HEK293 (cell line): ENCODE measurements around the gene ABAT.

Experiments used
- CTCF ChIA-PET: fragments of 350-600 bp; formaldehyde crosslinking; extraction: SDS; loops from one replicate; lab custom pipeline; 2021; ENCODE audit warnings: antibody characterized with exemption; lab: Yijun Ruan, JAX
- POLR2A ChIA-PET: fragments of 300-600 bp; formaldehyde crosslinking; extraction: SDS; loops from one replicate; lab custom pipeline; 2020; ENCODE audit warnings: antibody characterized with exemption, inconsistent platforms; lab: Yijun Ruan, JAX
- H3K27ac ChIP-seq: fragments of 200-500 bp; sonication (Bioruptor generic); 2 replicates; pipeline ENCODE4 v1.5.1; 2014; ENCODE audit warnings: low read depth, low read length, control low read depth, inconsistent platforms; ENCODE audit errors: extremely low read depth
- H3K36me3 ChIP-seq, 2 experiments: fragments of 200-500 bp in 1 of 2; sonication (Bioruptor generic) in 1 of 2; 1 replicate in 1 of 2; 2 replicates in 1 of 2; pipeline ENCODE4 v1.5.1; 2014 to 2017; ENCODE audit warnings: inconsistent platforms in 2 of 2, low read length in 2 of 2; ENCODE audit not compliant: control insufficient read depth in 2 of 2, insufficient read depth in 1 of 2
- H3K4me1 ChIP-seq: fragments of 200-500 bp; sonication (Bioruptor generic); 2 replicates; pipeline ENCODE4 v1.5.1; 2014; ENCODE audit warnings: mild to moderate bottlenecking, low read length, inconsistent platforms; ENCODE audit not compliant: control insufficient read depth, insufficient read depth
- H3K4me3 ChIP-seq: 2 replicates; pipeline ENCODE4 v1.5.1; 2011; ENCODE audit warnings: low read depth, mild to moderate bottlenecking, control low read depth, low read length, moderate library complexity
- H3K9me3 ChIP-seq: fragments of 200-500 bp; sonication (Bioruptor generic); 2 replicates; pipeline ENCODE4 v1.5.1; 2014; ENCODE audit warnings: low read depth, low read length, inconsistent platforms; ENCODE audit not compliant: control insufficient read depth, insufficient read depth
- HOXC10 ChIP-seq: sonication (generic); formaldehyde crosslinking; IDR thresholded peaks from 2 replicates; pipeline ENCODE4 v1.8.1; 2023; ENCODE audit warnings: mild to moderate bottlenecking, missing genetic modification reagents
- IKZF3 ChIP-seq: fragments of 450-650 bp; IDR thresholded peaks from 2 replicates; pipeline ENCODE4 v1.5.0; 2018; ENCODE audit warnings: missing biosample characterization, mild to moderate bottlenecking, missing genetic modification characterization, moderate library complexity
- RBAK ChIP-seq: fragments of 450-650 bp; formaldehyde crosslinking; IDR thresholded peaks from 2 replicates; pipeline ENCODE4 v1.5.1; 2016; ENCODE audit warnings: missing biosample characterization, missing genetic modification characterization
- TCF7L2 ChIP-seq: IDR thresholded peaks from 2 replicates; pipeline ENCODE4 v1.6.1; 2011; ENCODE audit warnings: low read depth, mild to moderate bottlenecking, inconsistent platforms, low read length, moderate library complexity, borderline replicate concordance
- ZFP37 ChIP-seq: fragments of 450-650 bp; formaldehyde crosslinking; IDR thresholded peaks from 2 replicates; pipeline ENCODE4 v1.5.1; 2016; ENCODE audit warnings: missing biosample characterization, missing genetic modification characterization
- ZNF175 ChIP-seq: fragments of 450-650 bp; formaldehyde crosslinking; IDR thresholded peaks from 2 replicates; pipeline ENCODE4 v1.5.1; 2016; ENCODE audit warnings: missing biosample characterization, missing genetic modification characterization
- ZNF24 ChIP-seq: fragments of 450-650 bp; formaldehyde crosslinking; IDR thresholded peaks from 2 replicates; pipeline ENCODE4 v1.5.1; 2016; ENCODE audit warnings: missing biosample characterization, missing genetic modification characterization
- ZNF48 ChIP-seq: fragments of 450-650 bp; formaldehyde crosslinking; IDR thresholded peaks from 2 replicates; pipeline ENCODE4 v1.5.1; 2016; ENCODE audit warnings: missing biosample characterization, missing genetic modification characterization
- ZNF501 ChIP-seq: fragments of 450-650 bp; formaldehyde crosslinking; IDR thresholded peaks from 2 replicates; pipeline ENCODE4 v1.5.1; 2016; ENCODE audit warnings: missing biosample characterization, missing genetic modification characterization
- ZNF654 ChIP-seq: fragments of 450-650 bp; formaldehyde crosslinking; IDR thresholded peaks from 2 replicates; pipeline ENCODE4 v1.5.1; 2016; ENCODE audit warnings: low read depth, missing biosample characterization, missing genetic modification characterization
- ZNF777 ChIP-seq: fragments of 450-650 bp; formaldehyde crosslinking; IDR thresholded peaks from 2 replicates; pipeline ENCODE4 v1.5.1; 2017; ENCODE audit warnings: missing biosample characterization, missing genetic modification characterization, borderline replicate concordance
- TF ChIP-seq, protein P1 (sequence below): fragments of 450-650 bp; formaldehyde crosslinking; conservative IDR thresholded peaks from 2 replicates; pipeline ENCODE4 v1.5.1; 2016; ENCODE audit warnings: low read depth, missing biosample characterization, missing genetic modification characterization
- TF ChIP-seq, protein P2 (sequence below): fragments of 450-650 bp; formaldehyde crosslinking; IDR thresholded peaks from 2 replicates; pipeline ENCODE4 v1.5.1; 2016; ENCODE audit warnings: missing biosample characterization, missing genetic modification characterization
- TF ChIP-seq, protein P3 (sequence below): fragments of 450-650 bp; formaldehyde crosslinking; IDR thresholded peaks from 2 replicates; pipeline ENCODE4 v1.5.1; 2017; ENCODE audit warnings: missing biosample characterization, missing genetic modification characterization
- TF ChIP-seq, protein P4 (sequence below): fragments of 450-650 bp; formaldehyde crosslinking; IDR thresholded peaks from 2 replicates; pipeline ENCODE4 v1.5.1; 2016; ENCODE audit warnings: missing biosample characterization, missing genetic modification characterization, borderline replicate concordance
- TF ChIP-seq, protein P5 (sequence below): fragments of 450-650 bp; formaldehyde crosslinking; IDR thresholded peaks from 2 replicates; pipeline ENCODE4 v1.5.1; 2016; ENCODE audit warnings: missing biosample characterization, missing genetic modification characterization
- TF ChIP-seq, protein P6 (sequence below): fragments of 450-650 bp; formaldehyde crosslinking; IDR thresholded peaks from 2 replicates; pipeline ENCODE4 v1.5.1; 2017; ENCODE audit warnings: missing biosample characterization, missing genetic modification characterization
- TF ChIP-seq, protein P7 (sequence below): fragments of 450-650 bp; formaldehyde crosslinking; conservative IDR thresholded peaks from 2 replicates; pipeline ENCODE4 v1.5.1; 2016; ENCODE audit warnings: low read depth, missing biosample characterization, missing genetic modification characterization

Gene ABAT

DNA sequence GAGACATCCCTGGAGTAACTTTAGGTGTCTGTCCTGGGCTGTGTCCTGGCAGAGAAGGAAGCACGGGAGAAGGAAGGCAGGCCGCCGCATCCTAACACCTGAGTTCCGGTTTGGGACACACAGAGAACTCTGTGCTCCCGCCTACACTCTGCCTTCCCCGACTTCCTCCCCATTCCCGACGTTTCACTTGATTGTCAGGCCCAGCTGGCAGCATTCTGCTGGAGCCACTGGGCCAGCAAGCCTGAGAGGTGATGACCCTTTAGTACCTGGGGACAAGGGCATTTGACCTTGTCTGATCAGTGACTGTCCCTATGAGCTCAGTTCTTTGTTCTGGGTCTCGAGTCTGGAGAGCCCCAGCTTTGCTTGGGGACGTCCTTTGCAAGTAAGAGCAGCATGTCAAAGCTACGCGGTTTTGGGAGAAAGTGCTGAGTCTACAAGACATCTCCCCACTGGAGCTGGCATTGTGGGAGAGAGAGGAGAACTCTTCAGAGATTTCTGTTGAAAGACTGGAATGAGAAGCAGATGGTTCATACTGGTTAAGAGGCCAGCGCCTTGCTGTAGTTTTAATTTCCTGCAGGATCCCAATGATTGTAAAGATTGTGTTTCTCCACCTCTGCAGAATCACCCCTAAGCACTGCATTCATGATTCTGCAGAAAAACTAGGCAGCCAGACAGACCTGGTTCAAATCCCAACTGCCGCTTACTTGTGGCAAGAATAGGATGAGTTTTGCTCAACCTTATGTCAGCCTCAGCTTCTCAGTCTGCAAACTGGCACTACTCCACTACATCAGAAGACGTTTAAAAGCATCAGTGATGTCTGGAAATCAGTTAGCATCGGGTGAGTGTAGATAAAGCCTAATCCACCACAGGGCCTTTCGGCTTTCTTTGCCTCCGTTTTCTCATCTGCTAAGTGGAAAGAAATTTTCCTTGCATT lies 20.6 kb downstream of the ABAT start (continued):
- TF ChIP-seq, protein P1, sequence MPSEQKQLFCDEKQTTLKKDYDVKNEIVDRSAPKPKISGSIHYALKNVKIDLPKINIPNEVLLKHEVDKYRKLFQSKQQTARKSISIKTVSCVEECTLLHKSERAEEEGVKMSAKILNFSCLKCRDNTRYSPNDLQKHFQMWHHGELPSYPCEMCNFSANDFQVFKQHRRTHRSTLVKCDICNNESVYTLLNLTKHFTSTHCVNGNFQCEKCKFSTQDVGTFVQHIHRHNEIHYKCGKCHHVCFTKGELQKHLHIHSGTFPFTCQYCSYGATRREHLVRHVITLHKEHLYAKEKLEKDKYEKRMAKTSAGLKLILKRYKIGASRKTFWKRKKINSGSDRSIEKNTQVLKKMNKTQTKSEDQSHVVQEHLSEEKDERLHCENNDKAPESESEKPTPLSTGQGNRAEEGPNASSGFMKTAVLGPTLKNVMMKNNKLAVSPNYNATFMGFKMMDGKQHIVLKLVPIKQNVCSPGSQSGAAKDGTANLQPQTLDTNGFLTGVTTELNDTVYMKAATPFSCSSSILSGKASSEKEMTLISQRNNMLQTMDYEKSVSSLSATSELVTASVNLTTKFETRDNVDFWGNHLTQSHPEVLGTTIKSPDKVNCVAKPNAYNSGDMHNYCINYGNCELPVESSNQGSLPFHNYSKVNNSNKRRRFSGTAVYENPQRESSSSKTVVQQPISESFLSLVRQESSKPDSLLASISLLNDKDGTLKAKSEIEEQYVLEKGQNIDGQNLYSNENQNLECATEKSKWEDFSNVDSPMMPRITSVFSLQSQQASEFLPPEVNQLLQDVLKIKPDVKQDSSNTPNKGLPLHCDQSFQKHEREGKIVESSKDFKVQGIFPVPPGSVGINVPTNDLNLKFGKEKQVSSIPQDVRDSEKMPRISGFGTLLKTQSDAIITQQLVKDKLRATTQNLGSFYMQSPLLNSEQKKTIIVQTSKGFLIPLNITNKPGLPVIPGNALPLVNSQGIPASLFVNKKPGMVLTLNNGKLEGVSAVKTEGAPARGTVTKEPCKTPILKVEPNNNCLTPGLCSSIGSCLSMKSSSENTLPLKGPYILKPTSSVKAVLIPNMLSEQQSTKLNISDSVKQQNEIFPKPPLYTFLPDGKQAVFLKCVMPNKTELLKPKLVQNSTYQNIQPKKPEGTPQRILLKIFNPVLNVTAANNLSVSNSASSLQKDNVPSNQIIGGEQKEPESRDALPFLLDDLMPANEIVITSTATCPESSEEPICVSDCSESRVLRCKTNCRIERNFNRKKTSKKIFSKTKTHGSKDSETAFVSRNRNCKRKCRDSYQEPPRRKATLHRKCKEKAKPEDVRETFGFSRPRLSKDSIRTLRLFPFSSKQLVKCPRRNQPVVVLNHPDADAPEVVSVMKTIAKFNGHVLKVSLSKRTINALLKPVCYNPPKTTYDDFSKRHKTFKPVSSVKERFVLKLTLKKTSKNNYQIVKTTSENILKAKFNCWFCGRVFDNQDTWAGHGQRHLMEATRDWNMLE (tag by site-specific recombination) = no peak
- TF ChIP-seq TCF7L2 = no peak
- no peak for TF ChIP-seq ZNF48 (tag by site-specific recombination)
- TF ChIP-seq ZNF501 (tag by site-specific recombination) = no peak
- TF ChIP-seq IKZF3 (tag by site-specific recombination) = no peak
- TF ChIP-seq, protein P2, sequence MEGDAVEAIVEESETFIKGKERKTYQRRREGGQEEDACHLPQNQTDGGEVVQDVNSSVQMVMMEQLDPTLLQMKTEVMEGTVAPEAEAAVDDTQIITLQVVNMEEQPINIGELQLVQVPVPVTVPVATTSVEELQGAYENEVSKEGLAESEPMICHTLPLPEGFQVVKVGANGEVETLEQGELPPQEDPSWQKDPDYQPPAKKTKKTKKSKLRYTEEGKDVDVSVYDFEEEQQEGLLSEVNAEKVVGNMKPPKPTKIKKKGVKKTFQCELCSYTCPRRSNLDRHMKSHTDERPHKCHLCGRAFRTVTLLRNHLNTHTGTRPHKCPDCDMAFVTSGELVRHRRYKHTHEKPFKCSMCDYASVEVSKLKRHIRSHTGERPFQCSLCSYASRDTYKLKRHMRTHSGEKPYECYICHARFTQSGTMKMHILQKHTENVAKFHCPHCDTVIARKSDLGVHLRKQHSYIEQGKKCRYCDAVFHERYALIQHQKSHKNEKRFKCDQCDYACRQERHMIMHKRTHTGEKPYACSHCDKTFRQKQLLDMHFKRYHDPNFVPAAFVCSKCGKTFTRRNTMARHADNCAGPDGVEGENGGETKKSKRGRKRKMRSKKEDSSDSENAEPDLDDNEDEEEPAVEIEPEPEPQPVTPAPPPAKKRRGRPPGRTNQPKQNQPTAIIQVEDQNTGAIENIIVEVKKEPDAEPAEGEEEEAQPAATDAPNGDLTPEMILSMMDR (tag by site-specific recombination) = no peak
- TF ChIP-seq, protein P3, sequence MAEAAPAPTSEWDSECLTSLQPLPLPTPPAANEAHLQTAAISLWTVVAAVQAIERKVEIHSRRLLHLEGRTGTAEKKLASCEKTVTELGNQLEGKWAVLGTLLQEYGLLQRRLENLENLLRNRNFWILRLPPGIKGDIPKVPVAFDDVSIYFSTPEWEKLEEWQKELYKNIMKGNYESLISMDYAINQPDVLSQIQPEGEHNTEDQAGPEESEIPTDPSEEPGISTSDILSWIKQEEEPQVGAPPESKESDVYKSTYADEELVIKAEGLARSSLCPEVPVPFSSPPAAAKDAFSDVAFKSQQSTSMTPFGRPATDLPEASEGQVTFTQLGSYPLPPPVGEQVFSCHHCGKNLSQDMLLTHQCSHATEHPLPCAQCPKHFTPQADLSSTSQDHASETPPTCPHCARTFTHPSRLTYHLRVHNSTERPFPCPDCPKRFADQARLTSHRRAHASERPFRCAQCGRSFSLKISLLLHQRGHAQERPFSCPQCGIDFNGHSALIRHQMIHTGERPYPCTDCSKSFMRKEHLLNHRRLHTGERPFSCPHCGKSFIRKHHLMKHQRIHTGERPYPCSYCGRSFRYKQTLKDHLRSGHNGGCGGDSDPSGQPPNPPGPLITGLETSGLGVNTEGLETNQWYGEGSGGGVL (tag by site-specific recombination) = no peak
- TF ChIP-seq ZNF654 (tag by site-specific recombination) = no peak
- TF ChIP-seq ZNF777 (tag by site-specific recombination) = no peak
- TF ChIP-seq RBAK (tag by site-specific recombination) = no peak

DNA sequence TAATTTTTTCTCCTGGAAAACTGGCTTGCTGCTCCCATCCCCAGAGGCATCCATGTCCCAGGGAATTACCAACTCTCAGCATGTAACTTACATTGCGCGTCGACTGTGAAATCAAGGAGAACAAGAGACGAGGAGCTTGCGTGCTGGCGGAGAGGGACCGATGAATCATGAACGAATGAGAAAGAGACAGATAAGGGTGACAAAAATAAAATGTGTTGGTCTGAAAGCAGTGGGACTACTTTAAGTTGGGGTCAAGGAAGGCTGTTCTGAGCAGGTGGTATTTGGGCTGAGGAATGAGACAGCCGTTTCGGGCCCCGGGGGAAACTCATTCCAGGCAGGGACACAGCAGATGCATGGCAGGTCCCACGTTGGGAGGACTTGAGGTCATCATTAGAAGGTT lies 22.5 kb downstream of the ABAT start:
- Histone ChIP-seq H3K27ac (no peak overlapping the region), H3K36me3 (no peaks in the 10 kb centered on the region), H3K9me3 (no peaks in the 10 kb centered on the region), H3K4me3 (no peak overlapping the region), H3K4me1 (no peaks in the 10 kb centered on the region)
- ChIA-PET CTCF (interaction anchor here (0.7 kb wide), 1 partner anchor 1270 kb away, joined by 4 read pairs; no protein-coding TSS in a partner anchor), POLR2A (no interaction called here)
- TF ChIP-seq, protein P4, sequence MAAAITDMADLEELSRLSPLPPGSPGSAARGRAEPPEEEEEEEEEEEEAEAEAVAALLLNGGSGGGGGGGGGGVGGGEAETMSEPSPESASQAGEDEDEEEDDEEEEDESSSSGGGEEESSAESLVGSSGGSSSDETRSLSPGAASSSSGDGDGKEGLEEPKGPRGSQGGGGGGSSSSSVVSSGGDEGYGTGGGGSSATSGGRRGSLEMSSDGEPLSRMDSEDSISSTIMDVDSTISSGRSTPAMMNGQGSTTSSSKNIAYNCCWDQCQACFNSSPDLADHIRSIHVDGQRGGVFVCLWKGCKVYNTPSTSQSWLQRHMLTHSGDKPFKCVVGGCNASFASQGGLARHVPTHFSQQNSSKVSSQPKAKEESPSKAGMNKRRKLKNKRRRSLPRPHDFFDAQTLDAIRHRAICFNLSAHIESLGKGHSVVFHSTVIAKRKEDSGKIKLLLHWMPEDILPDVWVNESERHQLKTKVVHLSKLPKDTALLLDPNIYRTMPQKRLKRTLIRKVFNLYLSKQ (tag by site-specific recombination) = no peak
- TF ChIP-seq, protein P5, sequence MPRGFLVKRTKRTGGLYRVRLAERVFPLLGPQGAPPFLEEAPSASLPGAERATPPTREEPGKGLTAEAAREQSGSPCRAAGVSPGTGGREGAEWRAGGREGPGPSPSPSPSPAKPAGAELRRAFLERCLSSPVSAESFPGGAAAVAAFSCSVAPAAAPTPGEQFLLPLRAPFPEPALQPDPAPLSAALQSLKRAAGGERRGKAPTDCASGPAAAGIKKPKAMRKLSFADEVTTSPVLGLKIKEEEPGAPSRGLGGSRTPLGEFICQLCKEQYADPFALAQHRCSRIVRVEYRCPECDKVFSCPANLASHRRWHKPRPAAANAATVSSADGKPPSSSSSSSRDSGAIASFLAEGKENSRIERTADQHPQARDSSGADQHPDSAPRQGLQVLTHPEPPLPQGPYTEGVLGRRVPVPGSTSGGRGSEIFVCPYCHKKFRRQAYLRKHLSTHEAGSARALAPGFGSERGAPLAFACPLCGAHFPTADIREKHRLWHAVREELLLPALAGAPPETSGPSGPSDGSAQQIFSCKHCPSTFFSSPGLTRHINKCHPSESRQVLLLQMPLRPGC (tag by site-specific recombination) = no peak
- TF ChIP-seq, protein P6, sequence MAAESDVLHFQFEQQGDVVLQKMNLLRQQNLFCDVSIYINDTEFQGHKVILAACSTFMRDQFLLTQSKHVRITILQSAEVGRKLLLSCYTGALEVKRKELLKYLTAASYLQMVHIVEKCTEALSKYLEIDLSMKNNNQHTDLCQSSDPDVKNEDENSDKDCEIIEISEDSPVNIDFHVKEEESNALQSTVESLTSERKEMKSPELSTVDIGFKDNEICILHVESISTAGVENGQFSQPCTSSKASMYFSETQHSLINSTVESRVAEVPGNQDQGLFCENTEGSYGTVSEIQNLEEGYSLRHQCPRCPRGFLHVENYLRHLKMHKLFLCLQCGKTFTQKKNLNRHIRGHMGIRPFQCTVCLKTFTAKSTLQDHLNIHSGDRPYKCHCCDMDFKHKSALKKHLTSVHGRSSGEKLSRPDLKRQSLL (tag by site-specific recombination) = no peak
- TF ChIP-seq ZNF24 (tag by site-specific recombination) (no peak), HOXC10 (no peak), ZFP37 (tag by site-specific recombination) (no peak), ZNF175 (tag by site-specific recombination) (no peak)
- TF ChIP-seq, protein P7, sequence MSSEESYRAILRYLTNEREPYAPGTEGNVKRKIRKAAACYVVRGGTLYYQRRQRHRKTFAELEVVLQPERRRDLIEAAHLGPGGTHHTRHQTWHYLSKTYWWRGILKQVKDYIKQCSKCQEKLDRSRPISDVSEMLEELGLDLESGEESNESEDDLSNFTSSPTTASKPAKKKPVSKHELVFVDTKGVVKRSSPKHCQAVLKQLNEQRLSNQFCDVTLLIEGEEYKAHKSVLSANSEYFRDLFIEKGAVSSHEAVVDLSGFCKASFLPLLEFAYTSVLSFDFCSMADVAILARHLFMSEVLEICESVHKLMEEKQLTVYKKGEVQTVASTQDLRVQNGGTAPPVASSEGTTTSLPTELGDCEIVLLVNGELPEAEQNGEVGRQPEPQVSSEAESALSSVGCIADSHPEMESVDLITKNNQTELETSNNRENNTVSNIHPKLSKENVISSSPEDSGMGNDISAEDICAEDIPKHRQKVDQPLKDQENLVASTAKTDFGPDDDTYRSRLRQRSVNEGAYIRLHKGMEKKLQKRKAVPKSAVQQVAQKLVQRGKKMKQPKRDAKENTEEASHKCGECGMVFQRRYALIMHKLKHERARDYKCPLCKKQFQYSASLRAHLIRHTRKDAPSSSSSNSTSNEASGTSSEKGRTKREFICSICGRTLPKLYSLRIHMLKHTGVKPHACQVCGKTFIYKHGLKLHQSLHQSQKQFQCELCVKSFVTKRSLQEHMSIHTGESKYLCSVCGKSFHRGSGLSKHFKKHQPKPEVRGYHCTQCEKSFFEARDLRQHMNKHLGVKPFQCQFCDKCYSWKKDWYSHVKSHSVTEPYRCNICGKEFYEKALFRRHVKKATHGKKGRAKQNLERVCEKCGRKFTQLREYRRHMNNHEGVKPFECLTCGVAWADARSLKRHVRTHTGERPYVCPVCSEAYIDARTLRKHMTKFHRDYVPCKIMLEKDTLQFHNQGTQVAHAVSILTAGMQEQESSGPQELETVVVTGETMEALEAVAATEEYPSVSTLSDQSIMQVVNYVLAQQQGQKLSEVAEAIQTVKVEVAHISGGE = no peak
